Stimulated activated CD4-positive, alpha-beta T cell treated with anti-CD3 and anti-CD28 coated beads, Interleukin-1b, Interleukin-23, amount 100 ng/mL, for 4 hours (primary cell): ENCODE measurements around the gene LRRC4C.
"Not testable (repeated sequence)": the region's sequence is repeated elsewhere in the genome, so short reads cannot be mapped to it uniquely, and the experiment has no call there.

Source experiments
- DNase-seq, 2 donors: peaks; one replicate each; pipeline ENCODE4 v3.0.0-alpha.2; 2020; ENCODE audit warnings: low read depth in 2 of 2

The LRRC4C gene

GRCh38 chr11:40688369-40688768 is 771.1 kb downstream of the LRRC4C start:
- DNase-seq: no peak

GRCh38 chr11:40686765-40687164 is 772.7 kb downstream of the LRRC4C start:
- no peak for DNase-seq

GRCh38 chr11:40683010-40683409 is 776.4 kb downstream of the LRRC4C start:
- no peak for DNase-seq

GRCh38 chr11:40679276-40679675 is 780.2 kb downstream of the LRRC4C start:
- no peak for DNase-seq

GRCh38 chr11:40647295-40647694 is 812.2 kb downstream of the LRRC4C start:
- no peak for DNase-seq

- DNase-seq: no peak
Observed at GRCh38 chr11:40642284-40642683, 817.2 kb downstream of the LRRC4C start.

- no peak for DNase-seq
Observed at GRCh38 chr11:40619654-40620053, 839.8 kb downstream of the LRRC4C start.

GRCh38 chr11:40606800-40607199 is 852.7 kb downstream of the LRRC4C start:
- DNase-seq: no peak

- DNase-seq: no peak
Observed at GRCh38 chr11:40602866-40603552, 856.4 kb downstream of the LRRC4C start.

- no peak for DNase-seq
Observed at GRCh38 chr11:40597546-40598113, 861.8 kb downstream of the LRRC4C start.

- no peak for DNase-seq
Observed at GRCh38 chr11:40573254-40573891, 886.1 kb downstream of the LRRC4C start.

GRCh38 chr11:40569947-40570531 is 889.4 kb downstream of the LRRC4C start:
- no peak for DNase-seq

GRCh38 chr11:40567392-40567791 is 892.1 kb downstream of the LRRC4C start:
- no peak for DNase-seq

GRCh38 chr11:40544162-40544561 is 915.3 kb downstream of the LRRC4C start:
- DNase-seq: no peak

GRCh38 chr11:40542821-40543220 is 916.6 kb downstream of the LRRC4C start:
- no peak for DNase-seq

GRCh38 chr11:40537734-40538133 is 921.7 kb downstream of the LRRC4C start:
- no peak for DNase-seq

GRCh38 chr11:40522080-40522479 is 937.4 kb downstream of the LRRC4C start:
- not testable (repeated sequence) for DNase-seq

GRCh38 chr11:40517122-40517521 is 942.3 kb downstream of the LRRC4C start:
- DNase-seq: no peak

- no peak for DNase-seq
Observed at GRCh38 chr11:40514124-40514523, 945.3 kb downstream of the LRRC4C start.

GRCh38 chr11:40513281-40513680 is 946.2 kb downstream of the LRRC4C start:
- DNase-seq: no peak

GRCh38 chr11:40508303-40508702 is 951.1 kb downstream of the LRRC4C start:
- no peak for DNase-seq

- DNase-seq: no peak
Observed at GRCh38 chr11:40506226-40506625, 953.2 kb downstream of the LRRC4C start.

- DNase-seq: no peak
Observed at GRCh38 chr11:40491341-40491740, 968.1 kb downstream of the LRRC4C start.
